NCI-H1048 (cell line): ENCODE data around the gene RPL22.
A peak's percentile ranks its signal among the peaks of the same experiment; 100 is the strongest.

Source experiments
- DNase-seq: peaks from one replicate; lab custom pipeline; 2025; lab: John Stamatoyannopoulos, UW

RPL22 gene

DNA sequence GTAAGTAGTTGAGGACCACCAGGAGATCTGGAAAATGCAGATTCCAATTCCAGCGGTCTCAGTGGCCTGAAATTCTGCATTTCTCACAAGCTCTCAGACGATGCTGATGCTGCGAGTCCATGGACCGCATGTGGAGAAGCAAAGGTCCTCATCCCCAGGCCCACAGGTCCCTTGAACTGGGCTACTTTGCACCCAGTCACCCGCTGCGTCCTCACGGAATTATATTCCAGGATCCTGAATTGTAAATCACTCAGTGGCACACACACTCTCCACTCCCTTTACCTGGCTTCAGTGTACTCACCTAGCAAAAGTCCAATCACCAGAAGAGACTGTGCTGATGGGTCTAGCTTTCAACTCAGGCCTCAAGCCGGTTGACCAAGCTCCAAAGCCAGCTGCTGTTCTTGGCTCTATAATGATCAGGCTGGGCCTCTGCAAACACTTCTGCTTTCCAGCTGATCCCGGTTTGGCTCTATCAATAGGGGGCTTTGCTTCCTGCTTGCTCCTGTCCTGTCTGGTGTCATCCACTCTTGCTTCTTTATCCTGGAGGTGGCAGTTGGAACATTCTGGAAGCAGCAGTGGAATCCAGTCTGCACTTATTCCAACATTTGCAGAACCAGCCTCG is 904 bp upstream of the RPL22 start:
- DNase-seq, result no peak

DNA sequence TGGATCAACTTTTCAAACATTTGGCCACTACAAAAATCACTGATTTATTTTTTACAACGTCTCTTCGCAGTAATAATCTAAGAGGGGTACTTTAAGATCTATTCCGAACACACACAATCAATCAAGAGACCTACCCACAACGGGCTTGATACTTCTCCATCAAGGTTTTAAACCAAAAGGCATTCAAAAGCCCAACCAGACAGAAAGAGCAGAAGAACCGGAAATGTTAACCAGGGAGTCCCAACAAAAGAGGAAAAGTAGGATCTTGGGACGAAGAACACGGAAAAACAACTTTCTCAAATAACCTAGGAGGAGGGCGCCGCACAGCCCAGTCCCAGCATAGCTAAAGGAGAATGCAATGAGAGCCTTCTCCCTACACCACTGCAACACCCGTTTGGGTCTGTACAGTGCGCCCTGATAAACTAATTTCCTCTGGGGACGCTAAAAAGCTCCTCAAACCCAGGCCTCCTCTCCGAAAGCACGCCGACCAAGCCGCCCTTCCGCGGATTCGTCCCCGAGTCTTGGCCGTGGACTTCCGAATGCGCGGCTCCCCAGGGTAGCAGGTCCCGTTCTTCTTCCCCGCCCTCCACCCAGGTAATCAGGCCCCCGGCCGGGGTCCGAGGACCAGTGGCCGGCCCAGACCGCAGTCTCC is 623 bp downstream of the RPL22 start:
- no peak for DNase-seq

DNA sequence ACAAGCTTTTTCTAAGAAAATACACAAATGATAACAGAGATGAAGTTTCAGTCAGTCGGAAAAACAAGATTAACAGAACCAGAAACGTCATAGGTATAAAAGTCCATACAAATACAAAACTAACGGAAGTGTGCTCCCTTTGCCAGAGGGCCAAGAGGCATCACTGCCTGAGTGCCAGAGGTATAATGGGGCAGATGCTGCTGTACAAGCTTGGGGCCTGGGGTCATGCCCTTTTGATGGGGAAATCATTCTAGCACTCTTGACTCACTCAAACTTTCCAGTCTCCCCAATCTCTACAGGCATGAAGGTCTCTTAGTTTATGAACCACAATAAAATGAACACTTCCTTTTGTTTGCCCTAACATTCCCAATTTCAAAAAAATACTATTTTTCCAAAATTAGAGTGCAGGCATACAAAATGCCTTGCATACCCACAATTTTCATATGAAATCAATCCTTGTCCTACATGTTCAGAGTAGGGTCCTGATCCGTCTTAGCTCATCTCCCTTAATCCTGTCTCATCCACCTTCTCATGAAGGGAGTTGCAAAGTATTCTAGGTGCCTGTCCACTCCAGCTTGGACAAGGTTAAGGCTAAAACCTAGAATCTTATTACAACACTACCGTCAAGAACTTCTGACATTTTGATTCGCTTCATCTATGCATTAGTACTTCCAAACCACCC is 1.5 kb downstream of the RPL22 start:
- no peak for DNase-seq

DNA sequence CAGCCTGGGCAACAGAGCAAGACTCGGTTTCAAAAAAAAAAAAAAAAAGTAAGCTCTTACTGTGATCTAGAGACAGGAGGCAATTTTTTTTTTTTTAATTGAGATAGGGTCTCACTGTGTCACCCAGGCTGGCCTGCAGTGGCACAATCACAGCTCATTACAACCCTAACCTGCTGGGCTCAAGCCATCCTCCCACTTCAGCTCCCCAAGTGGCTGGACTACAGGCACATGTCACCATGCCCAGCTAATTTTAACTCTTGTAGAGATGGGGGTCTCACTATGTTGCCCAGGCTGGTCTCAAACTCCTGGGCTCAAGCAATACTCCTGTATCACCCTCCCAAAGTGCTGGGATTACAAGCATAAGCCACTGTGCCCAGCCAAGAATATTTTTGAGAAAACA is 7.4 kb downstream of the RPL22 start:
- DNase-seq, result no peak

DNA sequence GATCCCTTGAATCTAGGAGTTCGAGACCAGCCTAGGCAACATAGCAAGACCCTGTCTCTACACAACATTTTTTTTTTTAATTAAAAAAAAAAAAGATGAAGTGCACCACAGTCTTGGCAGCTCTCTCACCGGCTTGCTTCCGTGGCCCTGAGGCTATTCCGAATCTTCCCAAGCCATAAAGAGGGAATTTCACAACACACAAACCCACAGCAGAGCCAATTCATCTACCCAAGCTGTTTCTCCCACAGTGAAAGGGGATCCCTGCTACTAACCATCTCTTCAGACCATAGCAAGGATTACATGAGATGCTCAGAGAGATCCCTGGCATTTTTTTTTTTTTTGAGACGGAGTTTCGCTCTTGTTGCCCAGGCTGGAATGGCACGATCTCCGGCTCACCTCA is 10.9 kb downstream of the RPL22 start:
- DNase-seq, result no peak

DNA sequence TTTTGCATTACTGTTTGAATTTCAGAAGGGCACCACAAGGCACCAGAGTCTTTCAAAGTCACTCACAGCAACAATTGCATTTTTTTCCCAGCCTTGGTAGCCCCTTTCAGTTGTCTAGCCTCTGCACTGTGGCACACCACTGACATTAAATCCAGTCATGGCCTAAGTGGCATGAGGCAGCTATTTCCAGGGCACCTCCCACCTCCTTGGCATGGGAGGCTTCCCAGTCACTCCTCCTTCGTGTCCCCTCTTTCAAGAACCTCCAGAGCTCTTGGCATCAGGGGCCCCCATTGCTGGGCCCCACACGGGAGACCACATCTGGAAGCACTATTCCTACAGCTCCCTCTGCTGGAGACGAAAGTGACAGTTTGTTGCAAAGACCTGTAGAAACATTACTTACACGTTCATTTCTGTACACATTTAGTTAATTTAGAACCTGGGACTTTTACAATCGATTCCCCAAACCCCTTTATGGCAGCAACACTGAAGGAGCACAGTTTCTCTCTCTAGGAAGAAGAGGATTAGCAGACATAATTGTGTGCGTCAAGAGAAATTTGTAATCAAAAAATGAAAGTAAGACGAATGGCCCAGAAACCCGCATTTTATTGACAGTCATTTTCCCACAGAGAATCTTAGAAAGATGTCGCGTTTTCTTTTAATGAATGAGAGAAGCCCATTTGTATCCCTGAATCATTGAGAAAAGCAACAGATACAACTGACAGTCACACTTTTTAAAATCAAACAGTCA is 13.6 kb downstream of the RPL22 start:
- no peak for DNase-seq

DNA sequence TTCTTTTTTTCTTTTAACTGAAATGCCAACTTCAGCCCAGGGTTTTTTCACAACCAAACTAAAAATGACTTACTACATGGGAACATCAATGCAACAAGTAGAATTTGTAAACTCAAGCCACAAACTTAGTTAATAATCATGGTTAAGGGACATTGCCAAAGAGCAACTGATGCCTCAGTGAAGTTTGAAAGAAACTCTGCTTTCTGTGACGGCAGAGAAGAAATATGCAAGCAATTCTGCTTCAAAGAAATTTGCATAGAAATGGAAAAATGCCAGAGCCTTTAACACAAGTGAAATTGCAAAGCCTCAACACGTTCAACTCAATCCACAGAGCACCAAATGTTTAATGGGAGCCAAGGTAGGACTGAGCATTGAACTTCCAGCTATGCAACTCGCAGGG is 14.2 kb downstream of the RPL22 start:
- DNase-seq, result peak; percentile 52

DNA sequence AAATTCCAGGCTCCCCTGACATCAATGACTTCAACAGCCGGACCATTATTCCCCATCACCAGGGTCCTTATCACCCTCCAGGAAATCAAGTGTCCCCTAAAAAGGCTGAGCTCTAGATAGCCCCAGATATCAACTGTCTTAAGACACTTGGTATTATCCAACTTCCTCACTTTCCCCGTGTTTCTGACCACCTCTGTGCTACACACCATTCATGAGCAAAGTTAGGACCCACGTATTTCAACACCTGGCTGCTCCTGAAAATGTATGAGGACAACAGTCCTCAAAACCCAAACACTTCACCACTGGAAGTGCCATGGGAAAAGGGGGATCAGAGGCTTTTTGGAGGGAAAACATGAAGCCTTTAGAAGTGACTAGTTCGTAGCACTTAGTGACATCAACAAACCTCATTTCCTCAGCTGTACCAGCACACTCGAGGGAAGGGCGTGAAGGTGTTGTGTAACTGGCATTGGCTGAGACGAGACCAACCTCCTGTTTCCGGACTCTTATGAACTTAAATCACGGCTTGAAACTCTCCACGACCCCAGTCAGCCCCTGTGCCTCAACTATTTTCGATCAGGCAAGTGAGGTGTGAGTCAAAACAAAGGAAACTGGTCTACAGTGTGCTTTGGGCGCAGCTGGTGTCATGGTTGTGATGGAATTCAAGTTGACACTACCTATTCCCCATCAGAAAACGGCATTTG is 15.2 kb downstream of the RPL22 start:
- DNase-seq, result no peak

DNA sequence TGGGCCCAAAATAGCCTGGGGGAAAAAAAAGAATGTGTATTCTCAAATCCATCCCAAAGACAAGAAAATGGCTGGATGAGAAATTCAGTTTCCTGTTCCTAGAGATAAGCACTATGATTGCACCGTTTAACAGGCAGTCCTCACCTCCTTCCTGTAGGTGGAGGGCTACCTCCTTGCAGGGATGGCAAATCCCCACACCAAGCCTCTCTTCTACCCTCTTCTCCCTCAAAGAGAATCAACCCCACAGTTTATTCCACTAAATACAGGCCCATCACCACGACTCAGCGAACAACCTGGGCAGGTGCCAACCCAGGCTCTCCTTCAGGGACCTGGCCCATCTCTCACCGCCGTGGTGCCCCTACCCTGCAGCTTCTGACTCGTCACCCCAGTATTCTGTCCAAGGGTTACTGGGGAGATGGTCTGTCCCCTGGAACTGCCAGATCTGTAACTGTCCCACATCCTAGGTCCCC is 15.8 kb downstream of the RPL22 start:
- no peak for DNase-seq

DNA sequence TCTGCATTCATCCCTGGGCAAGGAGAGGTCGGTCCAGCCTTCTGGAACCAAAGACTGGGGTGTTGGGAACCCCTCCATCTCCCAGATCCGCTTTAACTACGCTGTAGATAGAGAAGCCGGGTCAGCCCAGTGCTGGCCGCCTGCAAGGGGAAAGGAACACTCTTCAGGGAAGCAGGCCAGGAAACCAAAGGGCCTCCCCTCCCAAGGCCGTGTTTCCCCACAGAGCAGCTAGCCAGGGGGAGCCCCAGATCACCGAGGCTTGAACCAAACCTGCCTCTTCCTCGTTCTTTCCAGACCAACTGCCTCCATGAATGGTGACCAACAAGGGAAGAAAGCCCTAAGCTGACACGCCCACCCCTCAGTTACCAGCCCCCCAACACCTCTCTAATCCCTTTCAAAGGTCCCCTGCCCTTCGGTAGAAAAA is 18.0 kb downstream of the RPL22 start:
- no peak for DNase-seq

DNA sequence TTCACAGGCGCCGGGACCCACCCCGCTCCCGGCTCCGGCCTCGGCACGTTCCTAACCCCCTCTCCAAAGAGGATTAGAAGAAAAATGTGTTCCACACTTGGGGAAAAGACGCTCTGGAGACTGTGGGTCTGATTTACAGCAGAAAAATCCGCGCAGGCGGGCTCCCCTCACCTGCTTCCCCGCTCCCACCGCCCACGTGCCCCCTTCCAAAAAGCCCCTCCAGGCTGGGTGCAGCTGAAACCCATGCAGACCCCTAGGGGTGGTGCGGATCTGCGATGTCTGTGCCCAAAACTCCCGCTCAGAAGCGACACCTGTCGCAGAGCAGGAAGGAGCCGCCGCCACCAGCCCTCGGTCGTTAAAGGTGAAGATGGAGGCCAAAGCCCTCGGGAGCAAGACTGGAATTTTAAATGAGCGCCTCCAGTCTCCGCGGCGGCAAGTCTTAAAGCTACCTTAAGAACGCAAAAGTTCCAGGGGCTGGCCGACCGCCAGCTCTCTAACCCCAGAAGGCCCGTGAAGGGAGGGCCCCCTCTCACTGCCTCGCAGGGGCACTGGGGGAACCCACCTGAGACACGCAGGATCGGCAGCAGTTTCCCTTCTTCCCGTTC is 18.6 kb downstream of the RPL22 start:
- DNase-seq, result no peak

DNA sequence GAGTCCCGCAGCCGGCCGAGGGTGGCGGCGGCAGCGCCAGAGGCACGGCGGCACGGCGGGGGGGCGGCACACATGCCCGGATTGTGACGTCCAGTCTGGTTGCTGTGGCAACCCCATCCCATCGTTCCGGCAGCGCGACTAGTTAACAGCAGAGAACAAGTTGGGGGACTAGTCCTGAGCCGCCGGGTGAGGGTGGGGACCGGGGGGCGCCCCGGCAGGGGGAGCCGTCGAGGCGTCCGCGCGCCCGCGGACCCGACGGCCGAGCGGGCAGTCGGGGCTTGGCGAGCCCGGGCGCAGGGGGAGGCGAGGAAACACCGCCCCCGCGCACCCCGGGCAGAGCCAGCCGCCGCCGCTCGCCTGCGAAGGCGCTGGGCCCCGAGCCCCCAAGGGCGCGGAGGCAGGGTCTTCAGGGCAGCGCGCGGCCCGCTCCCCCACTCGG is 19.1 kb downstream of the RPL22 start, which contains the start of gene CHD5:
Gene CHD5, minus strand, starts transcription at position 54 of the 439 bp plus-strand sequence. CDS start 298 bp downstream, outside the sequence.
- DNase-seq, result no peak

DNA sequence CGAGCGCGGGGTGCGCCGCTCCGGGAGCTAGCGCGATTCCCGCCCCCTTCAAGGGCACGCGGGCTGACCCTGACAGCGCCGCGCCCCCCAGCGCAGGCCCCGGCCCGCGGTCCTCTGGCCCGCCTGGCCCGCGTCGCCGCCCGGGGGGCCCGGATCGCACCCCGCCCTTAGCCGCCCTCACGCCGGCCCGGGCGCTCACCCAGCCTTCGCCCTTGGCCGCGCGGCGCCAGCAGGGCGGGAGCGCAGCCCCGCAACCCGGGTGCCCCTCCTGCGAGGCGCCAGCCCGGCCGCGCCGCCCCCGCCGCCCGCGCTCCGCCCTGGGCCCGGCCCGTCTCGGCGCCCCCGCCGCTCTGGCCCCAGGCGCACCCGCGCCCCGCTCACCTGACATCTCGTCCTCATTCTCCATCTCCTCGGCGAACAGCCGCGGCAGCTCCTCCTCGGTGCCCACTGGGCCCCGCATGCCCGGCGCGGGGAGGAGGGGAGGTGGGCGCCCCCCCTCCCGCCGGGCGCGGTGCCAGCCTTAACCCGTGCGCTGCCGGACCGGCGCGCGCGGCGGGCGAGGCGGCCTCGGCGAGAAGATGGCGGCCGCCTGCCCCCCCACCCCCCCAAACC is 19.7 kb downstream of the RPL22 start:
- DNase-seq, result no peak

DNA sequence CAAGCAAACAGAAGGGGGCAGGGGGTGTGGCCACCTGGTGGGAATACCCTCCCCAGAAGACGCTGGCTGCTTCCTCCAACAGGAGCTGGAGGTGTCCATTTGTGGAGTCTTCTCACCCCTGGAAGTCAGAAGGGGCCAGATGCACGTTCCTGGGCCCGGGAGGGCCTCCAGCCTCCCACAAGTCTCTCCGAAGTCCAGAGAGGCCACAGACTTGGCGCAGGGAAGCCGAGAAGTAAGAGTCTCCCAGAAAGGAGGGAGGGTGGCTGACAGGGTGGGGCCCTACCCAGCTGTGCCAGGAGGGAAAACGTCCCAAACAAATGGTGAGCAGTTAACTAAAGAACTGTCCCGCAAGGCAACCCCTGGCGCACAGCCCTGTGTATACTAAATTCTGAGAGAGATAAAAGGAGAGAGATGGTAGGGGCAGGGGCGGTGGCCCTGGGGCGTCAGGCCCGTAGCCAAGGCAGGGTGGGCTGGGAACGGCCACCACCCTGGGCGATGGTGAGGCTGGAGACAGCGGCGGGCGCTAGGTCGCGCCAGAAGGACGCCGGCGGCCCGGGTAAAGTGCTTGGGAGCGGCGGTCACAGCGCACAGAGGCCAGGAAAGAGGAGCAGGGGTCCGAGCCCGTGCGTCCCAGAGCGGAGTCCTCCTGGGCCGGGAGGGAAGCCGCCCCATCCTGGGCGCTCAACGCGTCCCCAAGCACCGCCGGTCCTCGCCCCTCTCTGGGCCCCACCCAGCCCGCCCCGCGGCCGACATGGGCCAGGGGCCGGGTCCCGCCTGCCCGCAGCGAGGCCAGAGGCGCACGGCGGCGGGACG is 20.4 kb downstream of the RPL22 start:
- DNase-seq, result no peak

DNA sequence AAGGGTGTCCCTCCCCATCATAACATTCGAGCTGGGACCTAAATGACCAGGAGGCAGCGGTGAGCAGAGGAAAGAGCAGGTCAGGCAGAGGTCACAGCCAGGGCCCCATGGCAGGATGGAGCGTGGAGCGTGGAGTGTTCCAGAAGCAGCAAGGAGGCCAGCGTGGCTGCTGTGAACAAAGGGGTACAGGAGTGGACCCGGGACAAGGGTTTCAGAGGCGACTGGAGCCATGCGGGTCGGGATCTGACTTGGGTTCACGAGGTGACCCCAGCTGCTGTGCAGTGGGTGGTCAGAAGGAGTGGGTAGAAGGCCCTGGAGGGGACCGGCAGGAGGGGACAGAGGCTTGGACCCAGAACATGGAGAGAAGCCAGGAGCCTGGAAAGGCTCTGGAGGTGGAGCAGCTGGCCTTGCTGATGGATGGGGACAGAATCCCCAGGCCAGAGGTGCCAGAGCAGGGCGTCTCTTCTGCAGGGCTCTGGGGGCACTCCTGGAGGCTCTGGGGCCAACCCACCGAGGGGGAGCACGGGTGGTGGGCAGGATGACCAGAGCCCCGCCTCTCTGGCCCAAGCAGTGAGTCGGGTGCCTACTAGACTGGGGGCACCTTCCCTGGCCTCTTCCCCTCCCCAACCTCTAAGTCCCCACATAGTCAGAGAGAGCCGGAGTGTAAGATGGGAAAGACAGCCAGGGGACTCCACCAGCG is 21.6 kb downstream of the RPL22 start:
- no peak for DNase-seq

DNA sequence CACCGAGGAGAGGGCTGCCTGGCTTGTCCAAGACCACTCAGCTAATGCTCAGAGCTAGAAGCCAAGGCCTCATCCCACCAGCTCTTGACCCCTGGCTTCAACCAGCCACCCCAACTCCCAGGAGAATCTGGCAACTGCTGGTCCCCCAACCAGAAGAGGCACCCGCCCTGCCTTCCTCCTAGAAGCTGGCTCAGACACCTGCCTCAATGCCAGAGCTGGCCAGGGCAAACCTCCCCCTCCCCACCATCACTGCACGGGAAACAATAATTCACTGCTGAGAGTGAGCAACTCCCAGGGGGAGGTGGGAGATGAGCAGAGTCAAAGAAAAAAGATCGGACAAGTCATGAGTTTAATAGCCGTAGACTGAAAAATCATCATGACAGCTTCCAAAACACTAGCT is 22.6 kb downstream of the RPL22 start:
- DNase-seq, result no peak

DNA sequence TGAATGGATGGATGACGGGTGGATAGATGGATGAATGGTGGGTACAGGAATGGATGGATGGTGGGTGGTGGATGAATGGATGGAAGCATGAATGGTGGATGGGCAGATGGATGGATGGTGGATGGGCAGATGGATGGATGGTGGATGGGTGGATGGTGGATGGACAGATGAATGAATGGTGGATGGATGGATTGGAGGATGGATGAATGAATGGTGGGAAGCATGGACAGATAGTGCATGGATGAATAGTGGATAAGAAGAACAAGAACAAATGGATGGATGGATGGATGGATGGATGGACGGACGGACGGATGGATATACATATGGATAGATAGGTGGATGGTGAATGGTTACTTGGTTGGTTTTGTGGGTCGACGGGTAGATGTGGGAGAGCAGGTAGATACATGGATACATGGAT is 24.0 kb downstream of the RPL22 start:
- DNase-seq, result no peak

DNA sequence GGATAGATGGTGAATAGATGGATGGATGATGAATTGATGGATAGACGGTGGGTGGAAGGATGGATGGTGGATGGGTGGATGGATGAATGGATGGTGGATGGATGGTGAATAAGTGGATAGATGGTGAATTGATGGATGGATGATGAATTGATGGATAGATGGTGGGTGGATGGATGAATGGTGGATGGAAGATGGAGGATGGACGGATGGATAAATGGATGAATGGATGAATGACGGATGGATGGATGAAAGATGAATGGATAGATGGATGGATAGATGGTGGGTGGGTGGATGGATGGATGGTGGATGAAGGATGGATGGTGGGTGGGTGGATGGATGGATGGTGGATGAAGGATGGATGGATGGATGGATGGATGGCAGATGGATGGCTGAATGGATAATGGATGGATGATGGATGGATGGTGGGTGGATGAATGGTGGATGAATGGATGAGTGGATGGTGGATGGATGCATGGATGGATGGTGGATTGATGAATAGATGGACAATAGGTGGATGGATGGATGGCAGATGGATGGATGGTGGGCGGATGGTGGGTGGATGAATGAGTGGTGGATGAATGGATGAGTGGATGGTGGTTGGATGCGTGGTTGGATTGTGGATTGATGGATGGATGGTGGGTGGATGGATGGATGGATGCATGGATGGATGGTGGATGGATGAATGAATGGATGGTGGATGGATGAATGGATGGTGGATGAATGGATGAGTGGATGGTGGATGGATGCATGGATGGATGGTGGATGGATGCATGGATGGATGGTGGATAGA is 24.6 kb downstream of the RPL22 start:
- DNase-seq, result no peak

DNA sequence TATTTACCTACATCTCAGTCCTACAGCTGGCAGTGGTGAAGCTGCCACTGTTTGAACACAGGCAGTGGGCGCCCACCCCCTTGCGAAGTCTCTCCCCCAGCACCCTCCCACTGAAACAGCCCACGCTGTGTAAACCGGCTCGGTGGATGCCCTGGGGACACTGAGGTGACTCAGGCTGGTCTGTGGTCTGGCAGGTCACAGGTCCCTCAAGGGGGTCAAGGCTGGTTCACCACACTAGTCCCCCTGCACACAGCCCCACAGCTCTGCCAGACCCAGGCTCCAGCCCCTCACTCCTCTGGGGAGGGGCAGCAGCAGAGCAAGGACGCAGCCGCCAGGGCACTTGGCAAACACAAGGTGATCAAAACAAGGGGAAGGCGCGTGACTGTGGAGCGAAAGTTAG is 26.8 kb downstream of the RPL22 start:
- no peak for DNase-seq
